AG04449 (cell line): ENCODE data around the gene FUT2.
"Not testable (repeated sequence)": the region's sequence is repeated elsewhere in the genome, so short reads cannot be mapped to it uniquely, and the experiment has no call there.

Experiments
- CTCF ChIA-PET: fragments of 350-600 bp; formaldehyde crosslinking; extraction: SDS; loops from one replicate; lab custom pipeline; 2021; ENCODE audit warnings: antibody characterized with exemption; lab: Yijun Ruan, JAX
- POLR2A ChIA-PET: fragments of 400-600, 350-600 bp; formaldehyde crosslinking; extraction: SDS; loops from one replicate; lab custom pipeline; 2020; ENCODE audit warnings: antibody characterized with exemption, inconsistent platforms; lab: Yijun Ruan, JAX
- DNase-seq: peaks from one replicate; pipeline ENCODE4 v3.0.0-alpha.2; 2010; ENCODE audit warnings: low read depth, low spot score
- H3K4me3 ChIP-seq: 2 replicates; pipeline ENCODE4 v1.5.1; 2011; ENCODE audit warnings: low read depth, mild to moderate bottlenecking, control low read depth, low read length
- CTCF ChIP-seq: IDR thresholded peaks from one replicate; pipeline ENCODE4 v1.5.1; 2011; ENCODE audit warnings: mild to moderate bottlenecking, moderate library complexity, low read length, control low read depth, inconsistent platforms; ENCODE audit not compliant: insufficient read depth; ENCODE audit errors: missing control alignments

FUT2 gene

GRCh38 chr19:48713864-48714755 lies 18.3 kb downstream of the FUT2 start:
- TF ChIP-seq CTCF, result no peak

GRCh38 chr19:48714759-48715675 lies 19.2 kb downstream of the FUT2 start:
- peak overlapping the region; percentile 63 for H3K4me3 ChIP-seq
- ChIA-PET POLR2A (no interaction called here), CTCF (interaction anchor here (0.7 to 3.5 kb wide), 2 partner anchors 40 to 128 kb away, joined by 3 to 23 read pairs; no protein-coding TSS in a partner anchor)
- no peak for DNase-seq
- no peak for TF ChIP-seq CTCF

More at GRCh38 chr19:48713864-48714755, 18.3 kb downstream of the FUT2 start:
- ChIA-PET CTCF (interaction anchor here (0.7 to 3.5 kb wide), 5 partner anchors 12 to 128 kb away, joined by 3 to 23 read pairs (median 5); partner anchors contain the start of gene FUT2), POLR2A (interaction anchor here (0.5 to 1.8 kb wide), 2 partner anchors 14 to 56 kb away, joined by 3 to 7 read pairs; no protein-coding TSS in a partner anchor)
- peak; percentile 93 for DNase-seq
- peak overlapping the region; percentile 82 for H3K4me3 ChIP-seq

GRCh38 chr19:48715681-48716171 lies 20.0 kb downstream of the FUT2 start:
- peak overlapping the region; percentile 63 for H3K4me3 ChIP-seq
- ChIA-PET POLR2A (interaction anchor here (0.7 kb wide), 1 partner anchor 9 kb away, joined by 3 read pairs; no protein-coding TSS in a partner anchor), CTCF (interaction anchor here (1.0 to 1.1 kb wide), 2 partner anchors 40 to 127 kb away, joined by 3 to 5 read pairs; no protein-coding TSS in a partner anchor)
- TF ChIP-seq CTCF, result no peak
- no peak for DNase-seq

GRCh38 chr19:48716562-48717291 lies 21.0 kb downstream of the FUT2 start:
- POLR2A ChIA-PET, result interaction anchor here (0.7 to 1.2 kb wide), 2 partner anchors 8 to 17 kb away, joined by 3 read pairs; no protein-coding TSS in a partner anchor
- peak overlapping the region; percentile 47 for H3K4me3 ChIP-seq
- CTCF ChIA-PET, result interaction anchor here (0.8 to 1.1 kb wide), 3 partner anchors 10 to 126 kb away, joined by 3 to 5 read pairs (median 3); no protein-coding TSS in a partner anchor
- TF ChIP-seq CTCF, result no peak
- no peak for DNase-seq

GRCh38 chr19:48718106-48718505 lies 22.3 kb downstream of the FUT2 start:
- H3K4me3 ChIP-seq, DNase-seq: not testable (repeated sequence)
- POLR2A ChIA-PET, result interaction anchor here (1.2 kb wide), 1 partner anchor 18 kb away, joined by 3 read pairs; no protein-coding TSS in a partner anchor
- CTCF ChIA-PET, result interaction anchor here (0.8 kb wide), 1 partner anchor 9 kb away, joined by 3 read pairs; no protein-coding TSS in a partner anchor
